ENCODE measurements around the gene NUDT21.

GRCh38 chr16:56382459-56382858 lies 68.7 kb downstream of the NUDT21 start:
- no peak for TF ChIP-seq EZH2 (IDR thresholded peaks at IDR 0.05; ENCODE audit: insufficient read depth, poor library complexity, severe bottlenecking)
- no peak for TF ChIP-seq EZH2phosphoT487 (IDR thresholded peaks at IDR 0.05; ENCODE audit: insufficient read depth, low read depth)

Data from GM23248 (cell line).